OCI-LY1 (cell line): Measurements from ENCODE around the gene TTLL9.

Experiments used
- EZH2 ChIP-seq: fragments of 200-600 bp; sonication (generic), shearing (Covaris generic); IDR thresholded peaks from 2 replicates; pipeline ENCODE4 v1.8.0; 2017; ENCODE audit warnings: borderline replicate concordance, mixed run types, mild to moderate bottlenecking, antibody characterized with exemption, low read length, moderate library complexity, mixed read lengths
- TF ChIP-seq, protein P1 (sequence below): fragments of 200-600 bp; sonication (generic), shearing (Covaris generic); IDR thresholded peaks from 2 replicates; pipeline ENCODE4 v1.5.1; 2017; ENCODE audit warnings: mild to moderate bottlenecking, antibody characterized with exemption, low read length, moderate library complexity, mixed read lengths

- TF ChIP-seq, protein P1, sequence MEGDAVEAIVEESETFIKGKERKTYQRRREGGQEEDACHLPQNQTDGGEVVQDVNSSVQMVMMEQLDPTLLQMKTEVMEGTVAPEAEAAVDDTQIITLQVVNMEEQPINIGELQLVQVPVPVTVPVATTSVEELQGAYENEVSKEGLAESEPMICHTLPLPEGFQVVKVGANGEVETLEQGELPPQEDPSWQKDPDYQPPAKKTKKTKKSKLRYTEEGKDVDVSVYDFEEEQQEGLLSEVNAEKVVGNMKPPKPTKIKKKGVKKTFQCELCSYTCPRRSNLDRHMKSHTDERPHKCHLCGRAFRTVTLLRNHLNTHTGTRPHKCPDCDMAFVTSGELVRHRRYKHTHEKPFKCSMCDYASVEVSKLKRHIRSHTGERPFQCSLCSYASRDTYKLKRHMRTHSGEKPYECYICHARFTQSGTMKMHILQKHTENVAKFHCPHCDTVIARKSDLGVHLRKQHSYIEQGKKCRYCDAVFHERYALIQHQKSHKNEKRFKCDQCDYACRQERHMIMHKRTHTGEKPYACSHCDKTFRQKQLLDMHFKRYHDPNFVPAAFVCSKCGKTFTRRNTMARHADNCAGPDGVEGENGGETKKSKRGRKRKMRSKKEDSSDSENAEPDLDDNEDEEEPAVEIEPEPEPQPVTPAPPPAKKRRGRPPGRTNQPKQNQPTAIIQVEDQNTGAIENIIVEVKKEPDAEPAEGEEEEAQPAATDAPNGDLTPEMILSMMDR = no peak
- TF ChIP-seq EZH2 = no peak
These were observed 36.6 kb downstream of the TTLL9 start for GRCh38 chr20:31907046-31907445.
